ENCODE measurements around the gene UBXN7. TPM values are rescaled to one million over a fixed set of nuclear protein-coding genes. Genes with fewer than 3 reads are reported as not detected.
"Not testable (repeated sequence)": the region's sequence is repeated elsewhere in the genome, so short reads cannot be mapped to it uniquely, and the experiment has no call there.

The UBXN7 gene
- 82.7 and 97.9 TPM in 2 replicates for total RNA-seq
- long read RNA-seq, full-length matches to known transcripts = 9 of 23 reads
- long read RNA-seq, partial matches to known transcripts = 1 of 23 reads
- long read RNA-seq, other reads (novel, unspliced or antisense) = 13 of 23 reads

GRCh38 chr3:196432137-196432879, at the start of gene UBXN7:
Gene UBXN7, minus strand, starts transcription at chr3:196432427. Its CDS starts 28 bp downstream, at chr3:196432399.
- Mint-ChIP-seq H3K27me3 (ENCODE audit: low read depth) (no peaks in the 10 kb centered on the region), H3K36me3 (ENCODE audit: low read depth) (peaks cover 3% of the 10 kb centered on the region), H3K27ac (ENCODE audit: unreplicated experiment) (peak within 1 kb of the TSS; percentile 97), H3K4me3 (peak within 1 kb of the TSS; percentile 86), H3K9me3 (no peaks in the 10 kb centered on the region), H3K4me1 (peaks cover 25% of the 10 kb centered on the region)
- TF ChIP-seq CTCF (conservative IDR thresholded peaks at IDR 0.05) = no peak
- DNase-seq (ENCODE audit: low read depth, low spot score) = peak; percentile 97

- peaks cover 24% of the 10 kb centered on the region for H3K36me3 Mint-ChIP-seq (ENCODE audit: low read depth)
- no peak for DNase-seq (ENCODE audit: low read depth, low spot score)
- no peak overlapping the region for H3K4me3 Mint-ChIP-seq
- no peaks in the 10 kb centered on the region for H3K4me1 Mint-ChIP-seq
- H3K27me3 Mint-ChIP-seq (ENCODE audit: low read depth) = no peaks in the 10 kb centered on the region
- no peak overlapping the region for H3K27ac Mint-ChIP-seq (ENCODE audit: unreplicated experiment)
- H3K9me3 Mint-ChIP-seq = no peaks in the 10 kb centered on the region
- TF ChIP-seq CTCF (conservative IDR thresholded peaks at IDR 0.05) = no peak
These were observed 45.5 kb upstream of the UBXN7 start for GRCh38 chr3:196477678-196478077.

- TF ChIP-seq CTCF (conservative IDR thresholded peaks at IDR 0.05) = no peak
- H3K36me3 Mint-ChIP-seq (ENCODE audit: low read depth) = peaks cover 15% of the 10 kb centered on the region
- no peaks in the 10 kb centered on the region for H3K4me1 Mint-ChIP-seq
- H3K27me3 Mint-ChIP-seq (ENCODE audit: low read depth) = no peaks in the 10 kb centered on the region
- no peaks in the 10 kb centered on the region for H3K9me3 Mint-ChIP-seq
- H3K27ac Mint-ChIP-seq (ENCODE audit: unreplicated experiment) = no peak overlapping the region
- H3K4me3 Mint-ChIP-seq = no peak overlapping the region
- DNase-seq (ENCODE audit: low read depth, low spot score) = no peak
These were observed 40.1 kb upstream of the UBXN7 start for GRCh38 chr3:196472286-196472685.

GRCh38 chr3:196471551-196471950, 39.3 kb upstream of the UBXN7 start:
- peaks cover 12% of the 10 kb centered on the region for H3K36me3 Mint-ChIP-seq (ENCODE audit: low read depth)
- no peaks in the 10 kb centered on the region for H3K9me3 Mint-ChIP-seq
- H3K4me3 Mint-ChIP-seq = no peak overlapping the region
- H3K4me1 Mint-ChIP-seq = no peaks in the 10 kb centered on the region
- H3K27ac Mint-ChIP-seq (ENCODE audit: unreplicated experiment) = no peak overlapping the region
- TF ChIP-seq CTCF (conservative IDR thresholded peaks at IDR 0.05) = no peak
- DNase-seq (ENCODE audit: low read depth, low spot score) = no peak
- H3K27me3 Mint-ChIP-seq (ENCODE audit: low read depth) = no peaks in the 10 kb centered on the region

- not testable (repeated sequence) for H3K9me3 Mint-ChIP-seq; H3K4me1 Mint-ChIP-seq; H3K27ac Mint-ChIP-seq (ENCODE audit: unreplicated experiment); H3K4me3 Mint-ChIP-seq; H3K27me3 Mint-ChIP-seq (ENCODE audit: low read depth); DNase-seq (ENCODE audit: low read depth, low spot score)
- H3K36me3 Mint-ChIP-seq (ENCODE audit: low read depth) = peaks cover 11% of the 10 kb centered on the region
These were observed 38.0 kb upstream of the UBXN7 start for GRCh38 chr3:196470182-196470581.

GRCh38 chr3:196463804-196464203, 31.6 kb upstream of the UBXN7 start:
- TF ChIP-seq CTCF (conservative IDR thresholded peaks at IDR 0.05) = no peak
- no peak for DNase-seq (ENCODE audit: low read depth, low spot score)
- no peak overlapping the region for H3K27ac Mint-ChIP-seq (ENCODE audit: unreplicated experiment)
- peaks cover 7% of the 10 kb centered on the region for H3K9me3 Mint-ChIP-seq
- no peaks in the 10 kb centered on the region for H3K27me3 Mint-ChIP-seq (ENCODE audit: low read depth)
- H3K36me3 Mint-ChIP-seq (ENCODE audit: low read depth) = peaks cover 16% of the 10 kb centered on the region
- no peak overlapping the region for H3K4me3 Mint-ChIP-seq
- no peaks in the 10 kb centered on the region for H3K4me1 Mint-ChIP-seq
